ENCODE data around the gene PATZ1. TPM values are rescaled to one million over a fixed set of nuclear protein-coding genes. Genes with fewer than 3 reads are reported as not detected.

The PATZ1 gene
- total RNA-seq, 1 experiment from 2014 or later, result 1.1 TPM

DNA sequence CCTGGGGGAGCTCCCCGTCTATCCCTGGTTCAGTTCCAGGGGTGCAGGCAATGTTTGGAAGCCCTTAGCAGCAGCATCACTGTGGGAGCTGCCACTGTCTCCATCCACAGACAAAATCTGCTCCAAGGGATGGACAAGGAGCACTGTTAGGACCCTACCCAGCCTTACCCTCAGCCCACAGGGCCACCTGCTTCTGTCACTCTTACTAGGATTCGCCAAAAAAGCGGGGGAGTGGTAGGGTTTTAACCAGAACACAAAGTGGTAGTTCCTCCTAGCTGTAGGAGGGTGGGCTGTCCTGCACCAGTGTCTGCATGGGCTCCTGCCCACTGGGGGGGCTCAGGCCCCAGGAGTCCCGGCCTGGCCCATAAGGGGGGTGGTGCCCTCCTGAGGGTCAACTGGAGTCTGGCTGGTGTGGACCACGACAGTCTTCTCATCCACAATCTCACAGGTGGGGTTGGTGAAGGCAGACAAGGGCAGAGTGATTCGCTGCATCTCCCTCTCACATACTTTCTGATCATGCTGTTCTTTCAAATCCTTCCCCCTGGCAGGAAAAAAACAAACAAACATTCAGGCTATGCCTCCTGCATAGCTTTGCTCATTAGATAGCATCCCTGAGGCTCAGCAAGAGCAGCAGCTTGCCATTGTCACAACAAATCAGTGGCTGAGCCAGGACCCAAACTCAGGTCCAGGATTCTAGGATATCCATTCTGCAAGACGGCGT lies 63.2 kb downstream of the PATZ1 start:
- DNase-seq (ENCODE audit: low spot score), result no peak

- no peak for DNase-seq (ENCODE audit: low spot score)
Observed at GRCh38 chr22:31281733-31282132, 64.4 kb downstream of the PATZ1 start.

DNA sequence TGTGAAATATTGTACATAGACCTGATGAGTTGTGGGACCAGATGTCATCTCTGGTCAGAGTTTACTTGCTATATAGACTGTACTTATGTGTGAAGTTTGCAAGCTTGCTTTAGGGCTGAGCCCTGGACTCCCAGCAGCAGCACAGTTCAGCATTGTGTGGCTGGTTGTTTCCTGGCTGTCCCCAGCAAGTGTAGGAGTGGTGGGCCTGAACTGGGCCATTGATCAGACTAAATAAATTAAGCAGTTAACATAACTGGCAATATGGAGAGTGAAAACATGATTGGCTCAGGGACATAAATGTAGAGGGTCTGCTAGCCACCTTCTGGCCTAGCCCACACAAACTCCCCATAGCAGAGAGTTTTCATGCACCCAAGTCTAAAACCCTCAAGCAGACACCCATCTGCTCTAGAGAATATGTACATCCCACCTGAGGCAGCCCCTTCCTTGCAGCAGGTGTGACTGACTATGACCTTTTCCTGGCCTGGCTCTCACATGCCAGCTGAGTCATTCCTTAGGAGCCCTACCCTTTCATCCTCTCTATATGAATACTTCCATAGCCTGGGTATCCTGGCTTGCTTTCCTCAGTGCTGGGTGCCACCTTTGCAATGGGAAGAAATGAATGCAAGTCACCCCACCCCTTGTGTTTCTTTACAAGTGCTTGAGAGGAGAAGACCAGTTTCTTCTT lies 66.2 kb downstream of the PATZ1 start:
- DNase-seq (ENCODE audit: low spot score), result no peak

DNA sequence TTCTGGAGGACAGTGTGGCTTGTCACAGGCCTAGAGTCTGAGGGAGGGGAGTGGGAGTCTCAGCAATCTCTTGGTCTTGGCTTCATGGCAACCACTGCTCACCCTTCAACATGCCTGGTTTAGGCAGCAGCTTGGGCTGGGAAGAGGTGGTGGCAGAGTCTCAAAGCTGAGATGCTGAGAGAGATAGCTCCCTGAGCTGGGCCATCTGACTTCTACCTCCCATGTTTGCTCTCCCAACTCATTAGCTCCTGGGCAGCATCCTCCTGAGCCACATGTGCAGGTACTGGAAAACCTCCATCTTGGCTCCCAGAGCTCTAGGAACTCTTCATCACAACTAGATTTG lies 66.8 kb downstream of the PATZ1 start:
- no peak for DNase-seq (ENCODE audit: low spot score)

DNA sequence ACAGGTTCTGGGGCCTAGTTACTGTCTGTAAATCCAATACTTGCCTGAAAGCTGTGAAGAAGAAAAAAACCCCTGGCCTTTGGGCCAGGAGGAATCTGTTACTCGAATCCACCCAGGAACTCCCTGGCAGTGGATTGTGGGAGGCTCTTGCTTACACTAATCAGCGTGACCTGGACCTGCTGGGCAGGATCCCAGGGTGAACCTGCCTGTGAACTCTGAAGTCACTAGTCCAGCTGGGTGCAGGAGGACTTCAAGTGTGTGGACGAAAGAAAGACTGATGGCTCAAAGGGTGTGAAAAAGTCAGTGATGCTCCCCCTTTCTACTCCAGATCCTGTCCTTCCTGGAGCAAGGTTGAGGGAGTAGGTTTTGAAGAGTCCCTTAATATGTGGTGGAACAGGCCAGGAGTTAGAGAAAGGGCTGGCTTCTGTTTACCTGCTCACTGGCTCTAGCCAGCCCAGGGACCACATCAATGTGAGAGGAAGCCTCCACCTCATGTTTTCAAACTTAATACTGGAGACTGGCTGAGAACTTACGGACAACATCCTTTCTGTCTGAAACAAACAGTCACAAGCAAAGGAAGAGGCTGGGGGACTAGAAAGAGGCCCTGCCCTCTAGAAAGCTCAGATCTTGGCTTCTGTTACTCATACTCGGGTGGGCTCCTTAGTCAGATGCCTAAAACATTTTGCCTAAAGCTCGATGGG lies 67.4 kb downstream of the PATZ1 start:
- DNase-seq (ENCODE audit: low spot score), result no peak

- DNase-seq (ENCODE audit: low spot score), result no peak
Observed at GRCh38 chr22:31278151-31278621, 68.0 kb downstream of the PATZ1 start.

GRCh38 chr22:31277741-31278140 lies 68.4 kb downstream of the PATZ1 start:
- no peak for DNase-seq (ENCODE audit: low spot score)

DNA sequence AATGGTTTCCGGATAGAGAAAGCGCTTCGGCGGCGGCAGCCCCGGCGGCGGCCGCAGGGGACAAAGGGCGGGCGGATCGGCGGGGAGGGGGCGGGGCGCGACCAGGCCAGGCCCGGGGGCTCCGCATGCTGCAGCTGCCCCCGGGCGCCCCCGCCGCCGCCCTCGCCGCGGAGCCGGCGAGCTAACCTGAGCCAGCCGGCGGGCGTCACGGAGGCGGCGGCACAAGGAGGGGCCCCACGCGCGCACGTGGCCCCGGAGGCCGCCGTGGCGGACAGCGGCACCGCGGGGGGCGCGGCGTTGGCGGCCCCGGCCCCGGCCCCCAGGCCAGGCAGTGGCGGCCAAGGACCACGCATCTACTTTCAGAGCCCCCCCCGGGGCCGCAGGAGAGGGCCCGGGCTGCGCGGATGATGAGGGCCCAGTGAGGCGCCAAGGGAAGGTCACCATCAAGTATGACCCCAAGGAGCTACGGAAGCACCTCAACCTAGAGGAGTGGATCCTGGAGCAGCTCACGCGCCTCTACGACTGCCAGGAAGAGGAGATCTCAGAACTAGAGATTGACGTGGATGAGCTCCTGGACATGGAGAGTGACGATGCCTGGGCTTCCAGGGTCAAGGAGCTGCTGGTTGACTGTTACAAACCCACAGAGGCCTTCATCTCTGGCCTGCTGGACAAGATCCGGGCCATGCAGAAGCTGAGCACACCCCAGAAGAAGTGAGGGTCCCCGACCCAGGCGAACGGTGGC lies 69.5 kb downstream of the PATZ1 start:
- no peak for DNase-seq (ENCODE audit: low spot score)

Other genes with a start within 250 kb of the PATZ1 start
- 128 and 162 TPM in 2 replicates for gene SELENOM, start 238.8 kb downstream of the PATZ1 start, total RNA-seq (2014; rRNA removed; shearing (Covaris generic))
- 0.33 and 1.3 TPM in 2 replicates for gene INPP5J, start 223.4 kb downstream of the PATZ1 start, total RNA-seq (2014; rRNA removed; shearing (Covaris generic))
- gene PLA2G3, start 205.8 kb downstream of the PATZ1 start, total RNA-seq (2014; rRNA removed; shearing (Covaris generic)), result not detected in 2 replicates
- gene RNF185, start 186.2 kb downstream of the PATZ1 start, total RNA-seq (2014; rRNA removed; shearing (Covaris generic)), result 14.3 and 15.5 TPM in 2 replicates
- 23.5 and 25.2 TPM in 2 replicates for gene LIMK2, start 134.0 kb downstream of the PATZ1 start, total RNA-seq (2014; rRNA removed; shearing (Covaris generic))
- 2.7 and 6.8 TPM in 2 replicates for gene PIK3IP1, start 53.9 kb downstream of the PATZ1 start, total RNA-seq (2014; rRNA removed; shearing (Covaris generic))
- 66.1 and 70.2 TPM in 2 replicates for gene DRG1, start 53.3 kb upstream of the PATZ1 start, total RNA-seq (2014; rRNA removed; shearing (Covaris generic))
- 5.8 and 6.2 TPM in 2 replicates for gene EIF4ENIF1, start 143.5 kb upstream of the PATZ1 start, total RNA-seq (2014; rRNA removed; shearing (Covaris generic))
- gene SFI1, start 150.2 kb upstream of the PATZ1 start, total RNA-seq (2014; rRNA removed; shearing (Covaris generic)), result 5.1 and 11.2 TPM in 2 replicates